Measurements from ENCODE around the gene DOCK2.

The DOCK2 gene

DNA sequence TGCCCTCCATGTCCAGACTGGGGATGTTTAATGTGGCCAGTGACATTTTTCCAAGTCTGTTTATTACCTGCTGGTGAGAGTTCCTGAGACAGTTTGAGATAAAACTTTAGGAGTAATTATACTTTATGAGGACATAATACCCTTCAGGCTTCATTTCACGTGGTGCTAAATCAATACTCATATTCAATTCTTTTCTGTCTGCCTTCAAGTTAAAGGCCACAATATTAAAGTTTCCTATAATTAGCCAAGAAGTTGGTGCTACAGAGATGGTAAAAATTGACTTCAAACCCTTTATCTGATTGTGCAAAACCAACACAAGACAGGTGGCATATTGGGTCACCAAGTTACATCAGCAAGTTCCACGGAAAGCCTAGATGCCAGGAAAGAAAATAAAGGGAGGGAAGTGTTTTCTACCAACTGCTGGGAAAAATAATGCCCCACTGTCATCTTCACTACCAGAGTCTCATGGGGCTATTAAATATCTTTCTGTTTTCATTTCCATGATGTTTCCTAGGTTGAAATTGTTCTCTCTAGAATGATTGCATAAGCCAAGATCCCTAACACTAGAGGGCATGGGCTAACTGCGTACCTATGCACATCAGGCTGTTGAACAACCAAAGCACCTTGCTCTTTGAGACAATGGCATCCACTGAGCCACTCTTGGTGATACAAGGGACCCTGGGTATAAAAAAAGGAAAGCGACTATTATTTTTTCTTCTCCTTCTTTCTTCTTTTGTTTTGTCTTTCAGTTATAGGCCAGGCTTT lies 274.6 kb downstream of the DOCK2 start:
- no peak for DNase-seq

GRCh38 chr5:169913479-169913878 lies 276.4 kb downstream of the DOCK2 start:
- no peak for DNase-seq

DNA sequence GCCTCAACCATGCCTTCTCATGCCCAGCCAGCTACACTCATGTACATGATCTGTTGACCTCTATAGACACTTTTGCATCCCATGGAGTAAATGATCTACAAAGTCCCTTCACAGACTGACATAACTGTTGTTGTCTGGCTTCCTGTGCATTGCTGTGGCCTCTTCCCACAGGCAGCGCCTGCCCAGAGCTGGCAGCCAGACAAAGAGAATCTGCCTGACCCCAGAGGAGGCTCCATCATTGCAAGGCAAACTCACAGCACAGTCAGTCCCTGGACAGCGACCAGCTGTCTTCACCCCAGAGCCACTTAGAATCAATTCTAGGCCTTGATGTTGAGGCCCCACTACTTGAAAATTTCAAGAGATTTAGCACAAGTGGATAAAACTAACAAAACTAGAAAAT lies 277.7 kb downstream of the DOCK2 start:
- DNase-seq: peak; percentile 68

DNA sequence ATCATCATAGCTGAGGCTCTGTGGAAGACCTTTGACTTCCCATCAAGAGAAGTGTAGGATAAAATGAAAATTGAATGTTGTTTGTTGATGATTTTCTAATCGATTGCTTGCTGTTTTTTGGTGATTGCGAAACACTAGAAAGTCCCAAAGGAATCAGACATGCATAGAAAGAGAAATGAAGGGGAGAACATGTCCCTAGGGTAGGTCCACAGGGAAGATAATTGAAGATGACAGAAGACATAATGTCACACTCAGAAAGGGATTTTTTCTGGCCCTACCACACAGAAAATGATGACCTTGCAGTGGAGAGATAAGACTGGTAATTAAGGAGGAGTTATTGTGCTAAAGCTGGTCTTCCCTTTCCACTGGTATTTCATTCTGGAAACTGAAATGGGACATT lies 280.4 kb downstream of the DOCK2 start:
- DNase-seq: no peak

- peak; percentile 37 for DNase-seq
Observed at GRCh38 chr5:169918228-169918627, 281.2 kb downstream of the DOCK2 start.

- DNase-seq: no peak
Observed at GRCh38 chr5:169920474-169920873, 283.4 kb downstream of the DOCK2 start.

GRCh38 chr5:169921384-169921783 lies 284.3 kb downstream of the DOCK2 start:
- peak; percentile 19 for DNase-seq

DNA sequence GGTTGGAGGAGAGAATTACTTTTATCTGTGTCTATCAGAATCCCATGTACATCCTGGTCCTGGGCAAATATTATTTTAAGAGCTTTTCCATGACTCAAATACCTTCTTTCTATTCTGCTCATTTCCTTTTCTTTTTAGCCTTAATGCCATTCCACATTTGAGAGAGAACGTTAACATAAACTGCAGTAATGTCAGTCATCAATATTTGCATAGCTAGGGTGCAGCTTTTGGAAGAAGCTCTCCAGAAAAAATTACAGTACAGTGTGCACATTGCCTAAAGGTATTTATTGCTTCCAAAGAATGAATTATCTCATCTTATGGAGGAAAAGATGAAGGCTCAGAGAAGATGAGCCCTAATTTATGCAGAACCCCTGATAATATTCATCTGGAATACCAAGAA lies 284.9 kb downstream of the DOCK2 start:
- DNase-seq: no peak

- DNase-seq: no peak
Observed at GRCh38 chr5:169922474-169922873, 285.4 kb downstream of the DOCK2 start.

GRCh38 chr5:169923988-169924387 lies 286.9 kb downstream of the DOCK2 start:
- no peak for DNase-seq

GRCh38 chr5:169933127-169933526 lies 296.1 kb downstream of the DOCK2 start:
- no peak for DNase-seq

GRCh38 chr5:169933616-169934015 lies 296.5 kb downstream of the DOCK2 start:
- peak; percentile 41 for DNase-seq

DNA sequence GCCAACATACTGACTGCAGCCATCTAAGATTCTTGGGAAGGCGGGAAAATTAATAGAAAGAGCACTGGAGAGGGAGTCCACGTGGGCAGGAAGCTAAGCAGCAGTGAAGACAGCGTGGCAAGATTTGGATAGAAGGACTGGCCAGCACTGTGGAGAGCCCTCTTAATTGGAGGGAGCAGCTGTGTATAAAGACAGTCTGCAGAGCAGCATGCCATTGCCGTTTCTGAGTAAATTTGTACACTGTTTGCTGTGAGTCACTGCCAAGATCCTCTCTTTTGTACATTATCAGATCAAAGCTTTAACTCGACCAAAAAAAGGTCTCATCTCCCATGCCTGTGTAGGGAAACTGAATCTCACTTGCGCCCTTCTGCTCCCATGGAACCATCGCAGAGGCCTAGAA lies 297.9 kb downstream of the DOCK2 start:
- peak; percentile 35 for DNase-seq

DNA sequence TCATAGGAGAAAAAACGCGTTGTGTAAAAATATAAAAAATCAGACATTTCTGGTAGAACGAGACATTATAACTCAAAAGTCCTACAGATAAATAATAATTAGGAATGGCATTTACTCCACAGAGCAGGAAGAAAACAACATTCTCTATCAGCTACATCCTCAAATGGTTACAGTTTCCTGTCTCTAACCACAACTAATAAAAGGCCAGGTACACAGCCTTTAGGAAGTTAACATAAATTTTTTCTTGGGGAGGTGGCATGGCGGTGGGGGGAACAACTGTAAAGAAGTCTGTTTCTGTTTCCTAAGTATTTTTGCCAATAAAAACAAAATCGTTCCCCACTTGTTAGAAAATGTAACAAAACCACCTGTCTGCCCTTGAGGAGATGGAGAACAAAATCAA lies 298.7 kb downstream of the DOCK2 start:
- no peak for DNase-seq

DNA sequence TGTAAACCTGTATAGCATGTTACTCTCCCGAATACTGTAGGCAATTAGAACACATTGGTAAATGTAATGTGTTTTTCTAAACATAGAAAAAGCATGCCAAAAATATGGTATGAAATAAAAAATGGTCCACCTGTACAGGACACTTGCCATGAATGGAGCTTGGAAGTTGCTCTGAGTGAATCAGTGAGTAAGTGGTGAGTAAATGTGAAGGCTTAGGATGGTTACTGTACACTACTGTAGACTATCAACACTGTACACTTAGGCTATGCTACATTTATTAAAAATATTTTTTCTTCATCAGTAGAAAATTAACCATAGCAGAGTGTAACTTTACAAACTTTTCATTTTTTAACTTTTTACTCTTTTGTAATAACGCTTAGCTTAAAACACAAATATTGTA lies 301.4 kb downstream of the DOCK2 start:
- no peak for DNase-seq

- DNase-seq: no peak
Observed at GRCh38 chr5:169939731-169940130, 302.7 kb downstream of the DOCK2 start.

- no peak for DNase-seq
Observed at GRCh38 chr5:169941542-169941941, 304.5 kb downstream of the DOCK2 start.

GRCh38 chr5:169942181-169942580 lies 305.1 kb downstream of the DOCK2 start:
- peak; percentile 60 for DNase-seq

DNA sequence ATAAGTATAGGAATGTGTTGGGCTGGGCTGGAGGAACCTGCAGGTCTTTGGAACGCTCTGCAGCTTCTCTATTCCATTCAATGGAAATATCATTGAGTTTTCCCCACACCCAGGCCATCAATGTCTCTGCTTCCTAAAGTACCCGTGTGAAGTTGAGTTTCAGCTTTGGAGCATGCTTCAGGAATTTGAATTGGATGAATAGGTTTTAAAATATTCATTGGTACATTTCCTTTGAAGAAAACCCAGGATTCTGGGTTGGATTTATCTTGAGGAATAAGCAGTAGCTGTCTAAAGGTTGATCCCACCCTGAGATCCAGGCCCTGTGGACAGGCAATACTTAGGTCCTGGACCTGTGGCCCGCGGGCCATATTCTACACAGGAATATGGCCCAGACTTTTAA lies 306.0 kb downstream of the DOCK2 start:
- peak; percentile 59 for DNase-seq

DNA sequence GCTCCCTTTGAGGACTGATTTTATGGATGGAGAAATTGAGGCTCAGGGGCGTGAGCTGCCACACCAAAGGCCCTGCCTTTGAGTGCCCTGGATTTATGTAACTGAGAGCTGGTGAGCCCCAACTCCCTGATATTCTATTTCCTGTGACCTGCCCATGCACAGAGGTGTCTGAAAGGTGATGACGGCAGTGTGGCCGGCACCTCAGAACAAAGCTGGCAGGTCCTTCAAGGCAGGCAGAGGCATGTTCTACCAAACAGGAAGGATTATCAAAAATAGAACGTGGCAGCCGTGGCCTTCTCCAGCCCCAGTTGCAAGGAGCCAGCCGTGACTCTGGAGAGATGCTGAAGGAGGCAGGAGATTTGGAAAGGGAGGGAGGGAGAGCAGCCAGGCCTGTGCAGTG lies 307.0 kb downstream of the DOCK2 start:
- DNase-seq: no peak

GRCh38 chr5:169944922-169945680 lies 308.0 kb downstream of the DOCK2 start:
- DNase-seq: peak; percentile 40

GRCh38 chr5:169945831-169946261 lies 308.8 kb downstream of the DOCK2 start:
- peak; percentile 96 for DNase-seq

- DNase-seq: peak; percentile 48
Observed at GRCh38 chr5:169946743-169947295, 309.7 kb downstream of the DOCK2 start.

GRCh38 chr5:169950333-169950732 lies 313.3 kb downstream of the DOCK2 start:
- no peak for DNase-seq
